GM04503 (cell line): ENCODE data around the gene OR10D3.
"Not testable (repeated sequence)": the region's sequence is repeated elsewhere in the genome, so short reads cannot be mapped to it uniquely, and the experiment has no call there.

ENCODE experiments used
- DNase-seq: peaks from one replicate; pipeline ENCODE4 v3.0.0-alpha.2; 2012; ENCODE audit warnings: low read depth

Gene OR10D3, protein sequence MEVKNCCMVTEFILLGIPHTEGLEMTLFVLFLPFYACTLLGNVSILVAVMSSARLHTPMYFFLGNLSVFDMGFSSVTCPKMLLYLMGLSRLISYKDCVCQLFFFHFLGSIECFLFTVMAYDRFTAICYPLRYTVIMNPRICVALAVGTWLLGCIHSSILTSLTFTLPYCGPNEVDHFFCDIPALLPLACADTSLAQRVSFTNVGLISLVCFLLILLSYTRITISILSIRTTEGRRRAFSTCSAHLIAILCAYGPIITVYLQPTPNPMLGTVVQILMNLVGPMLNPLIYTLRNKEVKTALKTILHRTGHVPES

GRCh38 chr11:124183068-124183467, at the start of gene OR10D3:
Gene OR10D3, plus strand, starts transcription at chr11:124183345. Its CDS starts 1,925 bp downstream, at chr11:124185270.
- DNase-seq, result no peak

GRCh38 chr11:124143034-124143433, 40.1 kb upstream of the OR10D3 start:
- DNase-seq, result no peak

DNA sequence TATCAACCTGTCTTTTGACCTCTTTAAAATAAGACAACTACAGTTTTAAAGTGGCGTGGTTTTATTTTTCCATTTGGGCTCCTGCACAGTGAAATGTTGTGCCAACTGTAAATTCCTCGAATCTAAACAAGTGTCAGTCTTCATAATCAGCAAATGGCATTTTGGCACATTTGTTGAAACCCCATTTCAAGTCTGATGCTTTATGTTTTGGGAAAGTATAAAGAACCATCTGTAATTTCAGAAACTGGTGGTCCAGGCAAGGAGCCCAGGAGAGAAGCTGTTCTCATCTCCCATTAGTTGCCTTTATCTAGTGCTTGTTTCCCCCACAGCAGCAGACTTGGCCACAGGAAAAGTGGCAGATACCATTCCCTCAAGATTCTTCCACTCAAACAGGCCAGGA, 35.2 kb upstream of the OR10D3 start:
- DNase-seq, result no peak

DNA sequence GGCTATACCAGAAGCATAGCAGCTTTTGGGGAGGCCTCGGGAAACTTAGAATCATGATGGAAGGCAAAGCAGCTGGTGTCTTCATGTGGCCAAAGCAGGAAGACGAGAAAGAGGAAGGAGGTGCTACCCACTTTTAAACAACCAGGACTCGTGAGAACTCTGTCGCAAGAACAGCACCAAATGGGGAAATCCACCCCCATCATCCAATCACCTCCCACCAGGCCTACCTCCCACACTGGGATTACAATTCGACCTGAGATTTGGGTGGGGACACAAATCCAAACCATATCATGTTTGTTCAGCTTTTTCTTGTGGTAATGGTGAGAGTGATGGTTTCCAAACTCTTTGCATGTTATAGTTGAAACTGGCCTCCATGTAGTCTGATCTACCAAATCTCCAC, 32.5 kb upstream of the OR10D3 start:
- no peak for DNase-seq

DNA sequence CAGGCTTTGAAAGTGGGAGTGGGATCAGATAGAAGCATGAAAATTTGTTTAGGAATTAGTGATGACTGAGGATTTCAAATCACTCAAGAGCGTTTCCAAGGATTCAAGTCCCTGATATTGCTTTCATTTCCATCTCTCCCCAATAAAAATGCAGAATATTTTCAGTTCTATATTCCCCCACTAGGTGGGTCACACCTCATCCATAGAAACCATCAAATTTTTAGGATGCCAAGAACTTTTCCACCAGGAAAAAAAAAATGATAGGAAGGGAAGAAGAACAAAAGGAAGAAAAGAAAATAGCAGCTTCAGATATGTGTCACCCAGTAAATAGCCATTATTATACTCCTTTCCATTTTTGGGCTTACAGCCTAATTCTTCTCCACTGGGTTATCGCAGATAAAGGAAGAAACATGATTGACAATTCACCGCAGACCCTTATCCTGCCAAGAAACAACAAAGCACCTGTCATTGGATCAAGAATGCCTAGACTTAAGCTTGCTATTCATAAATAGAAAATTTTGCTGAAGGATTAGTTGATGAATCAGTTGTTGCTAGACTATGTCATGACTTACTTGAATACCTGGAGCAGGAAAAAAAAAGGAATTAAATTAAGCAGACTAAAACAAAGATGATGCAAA, 30.3 kb upstream of the OR10D3 start:
- no peak for DNase-seq

GRCh38 chr11:124153821-124154220, 29.3 kb upstream of the OR10D3 start:
- DNase-seq, result no peak

- DNase-seq, result no peak
Observed at GRCh38 chr11:124159481-124159880, 23.7 kb upstream of the OR10D3 start.

DNA sequence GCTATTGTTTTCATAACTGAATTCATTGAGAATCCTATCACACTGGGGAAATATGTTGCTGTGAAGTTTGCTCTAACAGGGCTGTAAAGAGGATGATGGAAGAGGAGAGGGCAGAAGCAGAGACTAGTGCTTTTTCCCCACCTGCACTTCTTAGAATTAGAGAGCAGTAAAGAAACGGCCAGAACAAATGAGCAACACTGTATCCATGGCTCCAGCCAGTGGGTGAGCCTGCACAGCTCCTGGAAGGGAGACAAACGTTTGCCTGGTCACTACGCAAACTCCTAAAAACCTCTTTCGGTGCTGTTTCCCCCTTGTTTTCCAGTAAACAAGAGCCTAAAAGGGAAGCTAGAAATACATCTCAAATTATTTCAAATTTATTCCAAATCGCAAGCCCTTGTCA, 22.2 kb upstream of the OR10D3 start:
- no peak for DNase-seq

GRCh38 chr11:124167826-124168231, 15.3 kb upstream of the OR10D3 start:
- DNase-seq, result no peak

- DNase-seq, result no peak
Observed at GRCh38 chr11:124168796-124169195, 14.3 kb upstream of the OR10D3 start.

DNA sequence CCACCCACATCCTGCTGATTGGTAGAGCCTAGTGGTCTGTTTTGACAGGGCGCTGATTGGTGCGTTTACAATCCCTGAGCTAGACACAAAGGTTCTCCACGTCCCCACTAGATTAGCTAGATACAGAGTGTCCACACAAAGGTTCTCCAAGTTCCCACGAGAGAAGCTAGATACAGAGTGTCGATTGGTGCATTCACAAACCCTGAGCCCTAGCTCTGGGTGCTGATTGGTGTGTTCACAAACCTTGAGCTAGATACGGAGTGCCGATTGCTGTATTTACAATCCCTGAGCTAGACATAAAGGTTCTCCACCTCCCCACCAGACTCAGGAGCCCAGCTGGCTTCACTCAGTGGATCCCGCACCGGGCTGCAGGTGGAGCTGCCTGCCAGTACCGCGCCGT, 12.8 kb upstream of the OR10D3 start:
- DNase-seq, result not testable (repeated sequence)

- no peak for DNase-seq
Observed at GRCh38 chr11:124170801-124171586, 12.2 kb upstream of the OR10D3 start.

DNA sequence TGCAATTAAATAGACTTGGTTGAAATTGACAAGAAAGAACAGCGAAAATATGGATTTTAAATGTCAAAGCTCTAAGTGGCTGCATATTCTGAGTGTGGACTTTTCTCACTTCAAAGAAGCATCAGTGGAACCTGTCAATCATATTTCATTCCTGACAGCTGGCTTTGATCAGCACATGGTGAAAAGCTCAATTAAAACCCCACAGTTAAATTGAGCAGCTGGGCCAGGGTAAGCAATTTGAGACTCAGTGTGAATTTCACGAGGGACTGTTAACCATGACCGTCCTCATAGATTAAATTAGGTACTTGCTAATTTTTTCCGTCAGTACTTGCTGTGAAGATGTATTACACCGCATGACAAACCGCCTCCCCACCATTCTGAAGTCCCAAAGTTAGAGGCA, 11.0 kb upstream of the OR10D3 start:
- no peak for DNase-seq

GRCh38 chr11:124172599-124172998, 10.5 kb upstream of the OR10D3 start:
- DNase-seq, result no peak

DNA sequence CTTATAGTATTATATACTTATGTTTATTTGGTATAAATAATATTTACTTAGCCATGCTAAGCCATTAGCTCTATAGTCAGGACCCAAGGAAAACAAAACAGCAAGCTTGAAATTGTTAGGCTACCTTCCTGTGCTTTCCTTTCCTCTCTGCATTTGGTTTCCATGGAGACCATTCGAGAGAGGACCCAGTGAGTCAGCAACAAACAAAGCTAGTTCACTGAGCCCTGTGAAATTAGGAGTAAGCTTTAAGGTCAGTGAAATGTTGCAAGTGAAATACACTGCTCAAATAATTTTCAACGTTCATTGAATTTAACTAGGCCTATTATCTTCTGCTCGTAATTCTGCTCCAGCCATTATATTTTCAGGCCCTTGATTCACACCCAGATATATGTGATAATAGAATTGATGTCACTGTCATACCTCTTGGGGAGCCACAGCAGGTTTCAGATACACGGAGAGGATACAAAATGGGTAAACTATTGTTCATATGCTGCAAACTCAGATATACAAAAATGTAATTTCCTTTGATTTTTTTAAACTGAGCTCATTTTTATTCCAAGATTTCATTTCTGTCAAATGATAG, 9.1 kb upstream of the OR10D3 start:
- DNase-seq, result peak; percentile 11

- no peak for DNase-seq
Observed at GRCh38 chr11:124176925-124177715, 6.0 kb upstream of the OR10D3 start.

- DNase-seq, result no peak
Observed at GRCh38 chr11:124179310-124179709, 3.8 kb upstream of the OR10D3 start.

GRCh38 chr11:124190298-124191139, 7.4 kb downstream of the OR10D3 start:
- DNase-seq, result no peak

GRCh38 chr11:124193221-124194010, 10.3 kb downstream of the OR10D3 start:
- no peak for DNase-seq
